K562 (cell line): ENCODE data around the gene DOCK6. TPM values are rescaled to one million over a fixed set of nuclear protein-coding genes. Genes with fewer than 3 reads are reported as not detected.

Experiments
- ATAC-seq: fragments of 200-7000 bp; cut with Tn5 transposase; 3 replicates; pipeline ENCODE4 v1.9.1; 2020; ENCODE audit warnings: moderate library complexity
- BruUV-seq: library from RNA; stranded (reverse); fragments of 400-500 nt; replicated peaks from 2 replicates; lab custom pipeline; 2021; lab: Mats Ljungman, UMichigan
- CTCF ChIA-PET: fragments of 300-600 bp; formaldehyde crosslinking; extraction: SDS; loops from one replicate; lab custom pipeline; 2021; ENCODE audit warnings: low intra/inter-chr PET ratio; lab: Yijun Ruan, JAX
- POLR2A ChIA-PET: fragments of 300-600, 350-650 bp; sonication (Branson Sonifier 250); formaldehyde crosslinking; extraction: SDS; loops from one replicate; lab custom pipeline; 2021; ENCODE audit warnings: antibody characterized with exemption, inconsistent platforms; lab: Yijun Ruan, JAX
- DNase-seq, 4 experiments: peaks; one replicate each; pipeline versions ENCODE4 v3.0.0 to v3.0.0-alpha.2; 2011 to 2018; ENCODE audit warnings: low spot score in 3 of 4, mixed read lengths in 3 of 4; ENCODE audit errors: extremely low read depth in 1 of 4
- FAIRE-seq: peaks from 2 replicates; lab custom pipeline; 2011; peaks lifted over from hg19 to GRCh38; lab: Jason Lieb, UNC
- H2AFZ ChIP-seq: 2 replicates; pipeline ENCODE4 v1.6.0; 2011; ENCODE audit warnings: low read depth, low read length, control low read depth, inconsistent platforms
- H3K27ac ChIP-seq: fragments of 200-600 bp; 3 replicates; pipeline ENCODE4 v1.8.0; 2011; ENCODE audit warnings: low read depth, mild to moderate bottlenecking, control low read depth, inconsistent platforms, low read length, moderate library complexity, mixed read lengths; ENCODE audit errors: extremely low read depth
- H3K27me3 ChIP-seq, 2 experiments: fragments of 300-600 bp in 1 of 2; 2 replicates in 1 of 2; 3 replicates in 1 of 2; pipeline versions ENCODE4 v1.6.0 to v1.8.0; 2011; ENCODE audit warnings: inconsistent platforms in 2 of 2, low read length in 2 of 2, mild to moderate bottlenecking in 1 of 2, mixed read lengths in 1 of 2, moderate library complexity in 1 of 2; ENCODE audit not compliant: control insufficient read depth in 2 of 2, insufficient read depth in 2 of 2
- H3K36me3 ChIP-seq: fragments of 300-600 bp; 3 replicates; pipeline ENCODE4 v1.8.0; 2011; ENCODE audit warnings: mild to moderate bottlenecking, low read length, inconsistent platforms; ENCODE audit not compliant: control insufficient read depth, insufficient read depth
- H3K4me1 ChIP-seq, 2 experiments: fragments of 200-600 bp in 1 of 2; replicated peaks in 1 of 2; 2 replicates in 1 of 2; 3 replicates in 1 of 2; pipeline versions ENCODE4 v1.5.1 to v1.8.0; 2011; ENCODE audit warnings: inconsistent platforms in 2 of 2, low read length in 2 of 2, mild to moderate bottlenecking in 1 of 2, mixed read lengths in 1 of 2, moderate library complexity in 1 of 2; ENCODE audit not compliant: control insufficient read depth in 2 of 2, insufficient read depth in 2 of 2
- H3K4me2 ChIP-seq: 2 replicates; pipeline ENCODE4 v1.6.1; 2011; ENCODE audit warnings: low read length, control low read depth, inconsistent platforms, mixed read lengths; ENCODE audit not compliant: insufficient read depth
- H3K4me3 ChIP-seq: fragments of 200-600 bp; sonication (generic), shearing (Covaris generic); 2 replicates; pipeline ENCODE4 v1.5.1; 2016; ENCODE audit warnings: control low read depth, inconsistent platforms
- H3K79me2 ChIP-seq: fragments of 200-600 bp; 3 replicates; pipeline ENCODE4 v1.8.0; 2011; ENCODE audit warnings: low read length, inconsistent platforms; ENCODE audit not compliant: control insufficient read depth, insufficient read depth
- H3K9ac ChIP-seq, 2 experiments: 2 replicates each; pipeline versions ENCODE4 v1.6.0 to v1.6.1; 2011; ENCODE audit warnings: low read depth in 2 of 2, low read length in 2 of 2, control low read depth in 1 of 2, inconsistent platforms in 1 of 2, mild to moderate bottlenecking in 1 of 2, mixed read lengths in 1 of 2; ENCODE audit not compliant: insufficient read depth in 1 of 2
- H3K9me1 ChIP-seq: one replicate; pipeline ENCODE4 v1.6.0; 2011; ENCODE audit warnings: inconsistent platforms, mild to moderate bottlenecking, low read length, moderate library complexity; ENCODE audit not compliant: control insufficient read depth, insufficient read depth
- H3K9me3 ChIP-seq: replicated peaks from 2 replicates; pipeline ENCODE4 v1.5.1; 2011; ENCODE audit warnings: low read depth, low read length, inconsistent platforms; ENCODE audit not compliant: control insufficient read depth, insufficient read depth
- H4K20me1 ChIP-seq: replicated peaks from 2 replicates; pipeline ENCODE4 v1.6.1; 2011; ENCODE audit warnings: low read length, inconsistent platforms, mixed read lengths; ENCODE audit not compliant: control insufficient read depth, insufficient read depth
- CEBPB ChIP-seq: fragments of 450-650 bp; IDR thresholded peaks from 2 replicates; pipeline ENCODE4 v1.6.1; 2016; ENCODE audit warnings: missing genetic modification characterization, missing compliant biosample characterization
- GABPB1 ChIP-seq: sonication (generic); formaldehyde crosslinking; IDR thresholded peaks from 2 replicates; pipeline ENCODE4 v1.8.0; 2022; ENCODE audit warnings: mild to moderate bottlenecking, missing genetic modification reagents
- MIER1 ChIP-seq: fragments of 450-650 bp; IDR thresholded peaks from 2 replicates; pipeline ENCODE4 v1.6.1; 2016; ENCODE audit warnings: antibody characterized with exemption, mild to moderate bottlenecking, low read depth
- NFATC3 ChIP-seq: fragments of 450-650 bp; IDR thresholded peaks from 2 replicates; pipeline ENCODE4 v1.6.1; 2017; ENCODE audit warnings: mild to moderate bottlenecking
- NFE2L1 ChIP-seq: fragments of 450-650 bp; IDR thresholded peaks from 2 replicates; pipeline ENCODE4 v1.6.1; 2016; ENCODE audit warnings: missing genetic modification characterization, low read depth, mild to moderate bottlenecking, missing compliant biosample characterization, moderate library complexity, borderline replicate concordance
- ZKSCAN1 ChIP-seq: fragments of 150-350 bp; IDR thresholded peaks from 2 replicates; pipeline ENCODE4 v1.6.1; 2016; ENCODE audit warnings: low read depth, low read length
- ZNF165 ChIP-seq: fragments of 250-450 bp; sonication (Bioruptor Pico); IDR thresholded peaks from 2 replicates; pipeline ENCODE4 v1.4.0; 2020; ENCODE audit warnings: borderline replicate concordance
- ZNF584 ChIP-seq: fragments of 200-800 bp; sonication (Bioruptor generic); IDR thresholded peaks from 2 replicates; pipeline ENCODE4 v1.6.1; 2016; ENCODE audit warnings: low read depth, mild to moderate bottlenecking, missing genetic modification characterization, missing compliant biosample characterization
- WGBS: fragments of 100-300 bp; shearing (Covaris generic); methylation state at CpG from one replicate; pipeline ENCODE4 v1.1.6; 2016; ENCODE audit warnings: low coverage, mixed read lengths; ENCODE audit not compliant: insufficient coverage; ENCODE audit errors: missing lambda C conversion rate; 5-methylcytosine and 5-hydroxymethylcytosine counted together
- in situ Hi-C: fragments of 300-500 bp; cut with MboI; formaldehyde crosslinking; loops from 4 replicates; pipeline ENCODE4 v1.15.0; 2018; ENCODE audit warnings: inconsistent platforms, mixed read lengths
- intact Hi-C: fragments of 100-400 bp; cut with micrococcal nuclease; formaldehyde crosslinking; loops from 2 replicates; pipeline ENCODE4 v1.14.2; 2022
- polyA plus RNA-seq, 8 experiments: library from polyadenylated mRNA; depleted of rRNA in 4 of 8; stranded (reverse) in 5 of 8; unstranded in 3 of 8; fragments of >200 nt; fragmentation: Nextera tagmentation in 2 of 8; fragmentation: Illumina TruSeq in 1 of 8; extraction: Ambion mirVana in 2 of 8; extraction: Trizol in 1 of 8; gene quantifications; 2 replicates each; pipeline versions ENCODE4 v1.2.1 to v1.2.3, GENCODE V29; 2011 to 2014; ENCODE audit warnings: inconsistent platforms in 1 of 8, missing spikeins in 1 of 8
- total RNA-seq, 7 experiments: library from RNA; depleted of rRNA in 6 of 7; stranded (reverse); fragments of >200 nt in 6 of 7; fragmentation: Illumina TruSeq in 2 of 7; extraction: Trizol in 2 of 7; gene quantifications; 2 replicates each; pipeline versions ENCODE4 v1.2.1 to v1.2.3, GENCODE V29; 2011 to 2021; ENCODE audit warnings: low replicate concordance in 1 of 7
- TF ChIP-seq, protein P1 (sequence below): sonication (generic); formaldehyde crosslinking; IDR thresholded peaks from 2 replicates; pipeline ENCODE4 v1.8.0; 2022; ENCODE audit warnings: mild to moderate bottlenecking, missing genetic modification reagents
- TF ChIP-seq, protein P2 (sequence below): fragments of 250-450 bp; sonication (Bioruptor Pico); IDR thresholded peaks from 2 replicates; pipeline ENCODE4 v1.9.0; 2021; ENCODE audit warnings: mild to moderate bottlenecking
- TF ChIP-seq, protein P3 (sequence below): fragments of 250-450 bp; sonication (Bioruptor Pico); IDR thresholded peaks from 2 replicates; pipeline ENCODE4 v1.8.0; 2021; ENCODE audit warnings: borderline replicate concordance, mild to moderate bottlenecking, moderate library complexity; ENCODE audit not compliant: poor library complexity, severe bottlenecking

The DOCK6 gene
- total and polyA plus RNA-seq, 9 of the 15 experiments (the other 6 are each of a cell fraction or from before 2014, with no cell fraction given) = 0.35 to 19.3 (median 3.8) TPM

DNA sequence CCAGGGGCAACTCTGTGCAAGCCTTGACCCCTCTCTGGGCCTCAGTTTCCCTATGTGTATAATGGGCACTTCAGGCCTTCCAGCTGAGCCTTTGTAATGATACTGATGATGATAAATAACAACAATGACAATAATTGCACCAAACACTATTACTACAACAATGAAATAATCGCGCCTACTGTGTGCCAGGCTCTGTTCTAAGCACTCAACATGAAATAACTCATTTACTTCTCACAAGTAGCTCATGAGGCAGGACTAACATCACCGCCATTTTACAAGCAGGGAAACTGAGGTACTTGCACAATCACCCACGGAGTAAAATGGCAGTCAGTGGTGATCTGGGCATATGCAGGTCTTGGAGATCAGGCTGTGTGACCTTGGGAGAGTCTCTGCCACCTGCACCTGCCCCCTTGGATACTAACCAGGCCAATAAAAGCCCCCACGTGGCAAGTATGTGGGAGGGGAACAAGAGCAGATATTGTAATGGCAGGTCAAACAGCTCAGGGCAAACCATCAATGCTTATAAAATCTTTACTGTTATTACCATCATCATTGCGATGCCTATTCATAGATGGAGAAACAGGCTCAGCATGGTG is 23.4 kb downstream of the DOCK6 start:
- no peak for FAIRE-seq
- POLR2A ChIA-PET = interaction anchor here (0.6 to 1.2 kb wide), 2 partner anchors 21 to 663 kb away, joined by 3 read pairs; no protein-coding TSS in a partner anchor
- no peak overlapping the region for H3K4me3 ChIP-seq
- H3K4me1 ChIP-seq = peaks cover 0 to 41% of the 10 kb centered on the region in 2 experiments; a peak in 2 of 5 replicates
- no peak overlapping the region for H3K27ac ChIP-seq
- peak; percentile 50; the same call in 1 of the 2 replicates for TF ChIP-seq ZKSCAN1
- TF ChIP-seq CEBPB (tag) = peak; percentile 9; the same call in 1 of the 2 replicates
- TF ChIP-seq, protein P1, sequence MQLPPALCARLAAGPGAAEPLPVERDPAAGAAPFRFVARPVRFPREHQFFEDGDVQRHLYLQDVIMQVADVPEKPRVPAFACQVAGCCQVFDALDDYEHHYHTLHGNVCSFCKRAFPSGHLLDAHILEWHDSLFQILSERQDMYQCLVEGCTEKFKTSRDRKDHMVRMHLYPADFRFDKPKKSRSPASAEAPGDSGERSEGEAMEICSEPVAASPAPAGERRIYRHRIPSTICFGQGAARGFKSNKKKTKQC (CRISPR knock-in tag) = no peak
- no peaks in the 10 kb centered on the region for H3K36me3 ChIP-seq
- DNase-seq = no peak
- H3K9me3 ChIP-seq = no peaks in the 10 kb centered on the region
- in situ Hi-C loops = no loop called here
- H2AFZ ChIP-seq = no peak overlapping the region
- H3K9ac ChIP-seq = no peak overlapping the region
- no TSS peak for BruUV-seq
- no peaks in the 10 kb centered on the region for H3K79me2 ChIP-seq
- no peaks in the 10 kb centered on the region for H3K27me3 ChIP-seq
- H3K9me1 ChIP-seq = no peaks in the 10 kb centered on the region
- CTCF ChIA-PET = no interaction called here
- H4K20me1 ChIP-seq = no peaks in the 10 kb centered on the region
- WGBS = 43% methylated on average over 6 of the region's 6 CpGs
- no peak overlapping the region for H3K4me2 ChIP-seq
- ATAC-seq = no peak
- intact Hi-C loops = no loop called here

DNA sequence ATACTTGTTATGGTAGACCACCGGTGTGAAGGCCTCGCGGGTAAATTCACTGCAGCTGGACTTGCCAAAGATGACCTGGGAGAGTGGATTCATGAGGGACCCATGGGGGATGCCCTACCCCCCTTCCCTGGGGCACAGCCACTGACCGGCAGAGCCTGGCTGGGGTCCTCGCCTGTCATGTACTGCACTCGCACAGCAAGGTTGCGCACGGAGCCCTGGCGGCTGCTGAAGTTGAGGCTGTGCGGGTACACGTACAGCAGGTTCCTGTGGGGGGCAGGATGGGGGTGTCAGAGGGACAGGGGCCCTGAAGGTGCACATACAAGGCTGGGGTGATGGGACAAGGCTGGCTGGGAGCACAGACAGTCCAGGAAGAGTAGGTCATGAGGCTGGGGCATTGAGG is 24.3 kb downstream of the DOCK6 start:
- in situ Hi-C loops = no loop called here
- H3K4me2 ChIP-seq = no peak overlapping the region
- TF ChIP-seq GABPB1 (CRISPR knock-in tag) (no peak), NFE2L1 (tag) (no peak), MIER1 (no peak), NFATC3 (no peak), ZNF584 (CRISPR knock-in tag) (no peak), ZNF165 (CRISPR knock-in tag) (no peak)
- TF ChIP-seq, protein P2, sequence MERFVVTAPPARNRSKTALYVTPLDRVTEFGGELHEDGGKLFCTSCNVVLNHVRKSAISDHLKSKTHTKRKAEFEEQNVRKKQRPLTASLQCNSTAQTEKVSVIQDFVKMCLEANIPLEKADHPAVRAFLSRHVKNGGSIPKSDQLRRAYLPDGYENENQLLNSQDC (CRISPR knock-in tag) = no peak
- TF ChIP-seq, protein P3, sequence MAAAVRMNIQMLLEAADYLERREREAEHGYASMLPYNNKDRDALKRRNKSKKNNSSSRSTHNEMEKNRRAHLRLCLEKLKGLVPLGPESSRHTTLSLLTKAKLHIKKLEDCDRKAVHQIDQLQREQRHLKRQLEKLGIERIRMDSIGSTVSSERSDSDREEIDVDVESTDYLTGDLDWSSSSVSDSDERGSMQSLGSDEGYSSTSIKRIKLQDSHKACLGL (CRISPR knock-in tag) = no peak

More for the DNA sequence above, 24.3 kb downstream of the DOCK6 start:
- DNase-seq (no peak), FAIRE-seq (no peak), ATAC-seq (no peak)
- ChIA-PET POLR2A (interaction anchor here (0.6 to 1.2 kb wide), 2 partner anchors 22 to 662 kb away, joined by 3 read pairs; no protein-coding TSS in a partner anchor), CTCF (no interaction called here)
- no peaks in the 10 kb centered on the region for H3K9me3 ChIP-seq
- no peaks in the 10 kb centered on the region for H3K27me3 ChIP-seq
- H3K9ac ChIP-seq = no peak overlapping the region
- no peaks in the 10 kb centered on the region for H4K20me1 ChIP-seq
- H3K4me3 ChIP-seq = no peak overlapping the region
- 53% methylated on average over 10 of the region's 11 CpGs for whole genome bisulfite sequencing
- peaks cover 0 to 34% of the 10 kb centered on the region in 2 experiments; a peak in 2 of 5 replicates for H3K4me1 ChIP-seq
- no peaks in the 10 kb centered on the region for H3K79me2 ChIP-seq
- no TSS peak for BruUV-seq
- H3K27ac ChIP-seq = no peak overlapping the region
- H2AFZ ChIP-seq = no peak overlapping the region
- H3K9me1 ChIP-seq = no peaks in the 10 kb centered on the region
- H3K36me3 ChIP-seq = no peaks in the 10 kb centered on the region
- intact Hi-C loops = no loop called here
